ENCODE data around the gene CASZ1. TPM values are rescaled to one million over a fixed set of nuclear protein-coding genes. Genes with fewer than 3 reads are reported as not detected.
A peak's percentile ranks its signal among the peaks of the same experiment; 100 is the strongest.

Gene CASZ1
- total RNA-seq, 1 experiment from 2014 or later: 11.7 TPM

- TF ChIP-seq PRDM15 (CRISPR knock-in tag; IDR thresholded peaks at IDR 0.05): no peak
- TF ChIP-seq ZNF671 (CRISPR knock-in tag; IDR thresholded peaks at IDR 0.05): no peak
- no peak for TF ChIP-seq ESRRA (CRISPR knock-in tag; IDR thresholded peaks at IDR 0.05; ENCODE audit: borderline replicate concordance)
- TF ChIP-seq SP1 (CRISPR knock-in tag; conservative IDR thresholded peaks at IDR 0.05): no peak
- TF ChIP-seq TCF7 (CRISPR knock-in tag; IDR thresholded peaks at IDR 0.05; ENCODE audit: low read depth): no peak
- TF ChIP-seq MAX (CRISPR knock-in tag; IDR thresholded peaks at IDR 0.05): no peak
- no peak for TF ChIP-seq ZNF263 (CRISPR knock-in tag; IDR thresholded peaks at IDR 0.05; ENCODE audit: low read depth)
Observed at GRCh38 chr1:10637400-10637799, 159.0 kb downstream of the CASZ1 start (continued).

- no peak overlapping the region for H3K4me3 Mint-ChIP-seq
Observed at GRCh38 chr1:10635992-10636391, 160.5 kb downstream of the CASZ1 start.

More at GRCh38 chr1:10635992-10636391, 160.5 kb downstream of the CASZ1 start:
- peaks cover 26% of the 10 kb centered on the region for H3K27me3 Mint-ChIP-seq (ENCODE audit: low read depth)
- H3K36me3 Mint-ChIP-seq: no peaks in the 10 kb centered on the region
- ATAC-seq: no peak
- H3K4me1 Mint-ChIP-seq: peaks cover 30% of the 10 kb centered on the region
- H3K9me3 Mint-ChIP-seq: no peaks in the 10 kb centered on the region
- ChIA-PET POLR2A (no interaction called here), CTCF (interaction anchor here (0.7 to 1.9 kb wide), 5 partner anchors 9 to 137 kb away, joined by 3 to 5 read pairs (median 4); no protein-coding TSS in a partner anchor)
- no peak overlapping the region for H3K27ac Mint-ChIP-seq
- TF ChIP-seq ESRRA (CRISPR knock-in tag; IDR thresholded peaks at IDR 0.05; ENCODE audit: borderline replicate concordance) (no peak), SMAD3 (CRISPR knock-in tag; IDR thresholded peaks at IDR 0.05; ENCODE audit: borderline replicate concordance) (0 out of 2 replicates have a peak, but pooled peaks have one; percentile 17), MLX (CRISPR knock-in tag; IDR thresholded peaks at IDR 0.05) (no peak), PRDM15 (CRISPR knock-in tag; IDR thresholded peaks at IDR 0.05) (0 out of 2 replicates have a peak, but pooled peaks have one; percentile 4), HMGXB4 (CRISPR knock-in tag; IDR thresholded peaks at IDR 0.05) (no peak), NR3C1 (CRISPR knock-in tag; conservative IDR thresholded peaks at IDR 0.05; ENCODE audit: low read depth) (no peak)
- DNase-seq (ENCODE audit: low spot score): no peak

All from WTC11 (cell line).